ENCODE measurements around the gene PLEKHM3. TPM values are rescaled to one million over a fixed set of nuclear protein-coding genes. Genes with fewer than 3 reads are reported as not detected.

Gene PLEKHM3
- polyA plus RNA-seq, 4 donors = 0.89 to 12.1 (median 2.1) TPM

- Histone ChIP-seq H3K27ac (ENCODE audit: low read depth in 1 of 3, low read length in 2 of 3) (peak overlapping the region in 1 of 3 donors; percentile 85), H3K27me3 (ENCODE audit: control insufficient read depth in 3 of 3, insufficient read depth in 3 of 3, low read length in 3 of 3) (no peaks in the 10 kb centered on the region), H3K4me1 (ENCODE audit: control insufficient read depth in 3 of 3, insufficient read depth in 2 of 3, low read depth in 1 of 3, low read length in 2 of 3) (peaks cover 0 to 44% (median 4%) of the 10 kb centered on the region in 3 donors), H3K36me3 (ENCODE audit: control insufficient read depth in 3 of 3, insufficient read depth in 2 of 3, low read depth in 1 of 3, low read length in 3 of 3) (peaks cover 0 to 5% (median 1%) of the 10 kb centered on the region in 3 donors), H3K4me3 (ENCODE audit: low read depth in 1 of 3, low read length in 3 of 3) (no peak overlapping the region), H3K9me3 (ENCODE audit: control insufficient read depth in 2 of 2, insufficient read depth in 1 of 2, low read depth in 1 of 2, low read length in 1 of 2) (no peaks in the 10 kb centered on the region)
- DNase-seq (peak in 1 of 2 donors; percentile 30), FAIRE-seq (no peak)
- 86 to 90% (median 88%) methylated on average over 7 of the region's 7 CpGs for WGBS, 3 donors
Observed at GRCh38 chr2:207935121-207935990, 90.0 kb downstream of the PLEKHM3 start.

- FAIRE-seq = no peak
- no peaks in the 10 kb centered on the region for H3K9me3 ChIP-seq (ENCODE audit: control insufficient read depth in 2 of 2, insufficient read depth in 1 of 2, low read depth in 1 of 2, low read length in 1 of 2)
- peaks cover 0 to 46% (median 3%) of the 10 kb centered on the region in 3 donors for H3K4me1 ChIP-seq (ENCODE audit: control insufficient read depth in 3 of 3, insufficient read depth in 2 of 3, low read depth in 1 of 3, low read length in 2 of 3)
- no peaks in the 10 kb centered on the region for H3K27me3 ChIP-seq (ENCODE audit: control insufficient read depth in 3 of 3, insufficient read depth in 3 of 3, low read length in 3 of 3)
- H3K36me3 ChIP-seq (ENCODE audit: control insufficient read depth in 3 of 3, insufficient read depth in 2 of 3, low read depth in 1 of 3, low read length in 3 of 3) = peaks cover 0 to 5% (median 0%) of the 10 kb centered on the region in 3 donors
- H3K27ac ChIP-seq (ENCODE audit: low read depth in 1 of 3, low read length in 2 of 3) = peak overlapping the region in 1 of 3 donors; percentile 85
- 72 to 84% (median 79%) methylated on average over 7 of the region's 7 CpGs for WGBS, 3 donors
- no peak overlapping the region for H3K4me3 ChIP-seq (ENCODE audit: low read depth in 1 of 3, low read length in 3 of 3)
- DNase-seq = peak in 1 of 2 donors; percentile 29
Observed at GRCh38 chr2:207934720-207935119, 90.6 kb downstream of the PLEKHM3 start.

- no peak for FAIRE-seq
- whole genome bisulfite sequencing, 3 donors = 85 to 93% (median 90%) methylated on average over 9 of the region's 9 CpGs
Observed at GRCh38 chr2:207933396-207934065, 91.8 kb downstream of the PLEKHM3 start.

GRCh38 chr2:207932106-207932505, 93.2 kb downstream of the PLEKHM3 start:
- Histone ChIP-seq H3K4me3 (ENCODE audit: low read depth in 1 of 3, low read length in 3 of 3) (no peak overlapping the region), H3K9me3 (ENCODE audit: control insufficient read depth in 2 of 2, insufficient read depth in 1 of 2, low read depth in 1 of 2, low read length in 1 of 2) (no peaks in the 10 kb centered on the region), H3K4me1 (ENCODE audit: control insufficient read depth in 3 of 3, insufficient read depth in 2 of 3, low read depth in 1 of 3, low read length in 2 of 3) (peaks cover 0 to 45% (median 2%) of the 10 kb centered on the region in 3 donors), H3K27ac (ENCODE audit: low read depth in 1 of 3, low read length in 2 of 3) (no peak overlapping the region), H3K27me3 (ENCODE audit: control insufficient read depth in 3 of 3, insufficient read depth in 3 of 3, low read length in 3 of 3) (no peaks in the 10 kb centered on the region), H3K36me3 (ENCODE audit: control insufficient read depth in 3 of 3, insufficient read depth in 2 of 3, low read depth in 1 of 3, low read length in 3 of 3) (peaks cover 0 to 5% (median 0%) of the 10 kb centered on the region in 3 donors)
- FAIRE-seq (no peak), DNase-seq (no peak)
- WGBS, 3 donors = 88 to 92% (median 88%) methylated on average over 1 of the region's 1 CpG

More at GRCh38 chr2:207933396-207934065, 91.8 kb downstream of the PLEKHM3 start:
- peaks cover 0 to 41% (median 2%) of the 10 kb centered on the region in 3 donors for H3K4me1 ChIP-seq (ENCODE audit: control insufficient read depth in 3 of 3, insufficient read depth in 2 of 3, low read depth in 1 of 3, low read length in 2 of 3)
- no peak overlapping the region for H3K27ac ChIP-seq (ENCODE audit: low read depth in 1 of 3, low read length in 2 of 3)
- DNase-seq = no peak
- H3K4me3 ChIP-seq (ENCODE audit: low read depth in 1 of 3, low read length in 3 of 3) = no peak overlapping the region
- no peaks in the 10 kb centered on the region for H3K27me3 ChIP-seq (ENCODE audit: control insufficient read depth in 3 of 3, insufficient read depth in 3 of 3, low read length in 3 of 3)
- peaks cover 0 to 5% (median 0%) of the 10 kb centered on the region in 3 donors for H3K36me3 ChIP-seq (ENCODE audit: control insufficient read depth in 3 of 3, insufficient read depth in 2 of 3, low read depth in 1 of 3, low read length in 3 of 3)
- H3K9me3 ChIP-seq (ENCODE audit: control insufficient read depth in 2 of 2, insufficient read depth in 1 of 2, low read depth in 1 of 2, low read length in 1 of 2) = no peaks in the 10 kb centered on the region

- WGBS, 3 donors = 24 to 73% (median 32%) methylated on average over 27 to 29 of the region's 29 CpGs
- no peak for FAIRE-seq
- H3K4me3 ChIP-seq (ENCODE audit: low read depth in 1 of 3, low read length in 3 of 3) = peak overlapping the region in 2 of 3 donors; percentile 36 to 40
- H3K9me3 ChIP-seq (ENCODE audit: control insufficient read depth in 2 of 2, insufficient read depth in 1 of 2, low read depth in 1 of 2, low read length in 1 of 2) = no peaks in the 10 kb centered on the region
- H3K27ac ChIP-seq (ENCODE audit: low read depth in 1 of 3, low read length in 2 of 3) = peak overlapping the region in 1 of 3 donors; percentile 54
- peaks cover 0 to 46% (median 2%) of the 10 kb centered on the region in 3 donors for H3K4me1 ChIP-seq (ENCODE audit: control insufficient read depth in 3 of 3, insufficient read depth in 2 of 3, low read depth in 1 of 3, low read length in 2 of 3)
- peaks cover 0 to 7% (median 0%) of the 10 kb centered on the region in 3 donors for H3K36me3 ChIP-seq (ENCODE audit: control insufficient read depth in 3 of 3, insufficient read depth in 2 of 3, low read depth in 1 of 3, low read length in 3 of 3)
- peak; percentile 61 to 80 for DNase-seq
- no peaks in the 10 kb centered on the region for H3K27me3 ChIP-seq (ENCODE audit: control insufficient read depth in 3 of 3, insufficient read depth in 3 of 3, low read length in 3 of 3)
Observed at GRCh38 chr2:207930747-207931146, 94.6 kb downstream of the PLEKHM3 start.

GRCh38 chr2:207929923-207930322, 95.4 kb downstream of the PLEKHM3 start:
- peaks cover 0 to 38% (median 2%) of the 10 kb centered on the region in 3 donors for H3K4me1 ChIP-seq (ENCODE audit: control insufficient read depth in 3 of 3, insufficient read depth in 2 of 3, low read depth in 1 of 3, low read length in 2 of 3)
- H3K4me3 ChIP-seq (ENCODE audit: low read depth in 1 of 3, low read length in 3 of 3) = no peak overlapping the region
- peaks cover 0 to 9% (median 0%) of the 10 kb centered on the region in 3 donors for H3K36me3 ChIP-seq (ENCODE audit: control insufficient read depth in 3 of 3, insufficient read depth in 2 of 3, low read depth in 1 of 3, low read length in 3 of 3)
- WGBS, 3 donors = 53 to 73% (median 62%) methylated on average over 3 of the region's 3 CpGs
- H3K9me3 ChIP-seq (ENCODE audit: control insufficient read depth in 2 of 2, insufficient read depth in 1 of 2, low read depth in 1 of 2, low read length in 1 of 2) = no peaks in the 10 kb centered on the region
- FAIRE-seq = no peak
- peak in 1 of 2 donors; percentile 53 for DNase-seq
- H3K27ac ChIP-seq (ENCODE audit: low read depth in 1 of 3, low read length in 2 of 3) = peak overlapping the region in 1 of 3 donors; percentile 6
- H3K27me3 ChIP-seq (ENCODE audit: control insufficient read depth in 3 of 3, insufficient read depth in 3 of 3, low read length in 3 of 3) = no peaks in the 10 kb centered on the region

GRCh38 chr2:207928079-207928478, 97.2 kb downstream of the PLEKHM3 start:
- DNase-seq (peak in 1 of 2 donors; percentile 45), FAIRE-seq (no peak)
- Histone ChIP-seq H3K27me3 (ENCODE audit: control insufficient read depth in 3 of 3, insufficient read depth in 3 of 3, low read length in 3 of 3) (no peaks in the 10 kb centered on the region), H3K36me3 (ENCODE audit: control insufficient read depth in 3 of 3, insufficient read depth in 2 of 3, low read depth in 1 of 3, low read length in 3 of 3) (peaks cover 0 to 14% (median 0%) of the 10 kb centered on the region in 3 donors), H3K9me3 (ENCODE audit: control insufficient read depth in 2 of 2, insufficient read depth in 1 of 2, low read depth in 1 of 2, low read length in 1 of 2) (no peaks in the 10 kb centered on the region), H3K4me3 (ENCODE audit: low read depth in 1 of 3, low read length in 3 of 3) (no peak overlapping the region), H3K27ac (ENCODE audit: low read depth in 1 of 3, low read length in 2 of 3) (peak overlapping the region in 1 of 3 donors; percentile 46), H3K4me1 (ENCODE audit: control insufficient read depth in 3 of 3, insufficient read depth in 2 of 3, low read depth in 1 of 3, low read length in 2 of 3) (peaks cover 0 to 38% (median 2%) of the 10 kb centered on the region in 3 donors)

- DNase-seq (peak in 1 of 2 donors; percentile 61), FAIRE-seq (no peak)
- 60 to 63% (median 61%) methylated on average over 4 of the region's 4 CpGs for WGBS, 3 donors
- Histone ChIP-seq H3K27me3 (ENCODE audit: control insufficient read depth in 3 of 3, insufficient read depth in 3 of 3, low read length in 3 of 3) (no peaks in the 10 kb centered on the region), H3K4me3 (ENCODE audit: low read depth in 1 of 3, low read length in 3 of 3) (no peak overlapping the region), H3K9me3 (ENCODE audit: control insufficient read depth in 2 of 2, insufficient read depth in 1 of 2, low read depth in 1 of 2, low read length in 1 of 2) (no peaks in the 10 kb centered on the region), H3K4me1 (ENCODE audit: control insufficient read depth in 3 of 3, insufficient read depth in 2 of 3, low read depth in 1 of 3, low read length in 2 of 3) (peaks cover 0 to 38% (median 2%) of the 10 kb centered on the region in 3 donors), H3K36me3 (ENCODE audit: control insufficient read depth in 3 of 3, insufficient read depth in 2 of 3, low read depth in 1 of 3, low read length in 3 of 3) (peaks cover 0 to 17% (median 0%) of the 10 kb centered on the region in 3 donors), H3K27ac (ENCODE audit: low read depth in 1 of 3, low read length in 2 of 3) (peak overlapping the region in 2 of 3 donors; percentile 57 to 76)
Observed at GRCh38 chr2:207926989-207927300, 98.4 kb downstream of the PLEKHM3 start.

All from small intestine (tissue), 7 donors.